ENCODE measurements around the gene ETV6.
"Not testable (repeated sequence)": the region's sequence is repeated elsewhere in the genome, so short reads cannot be mapped to it uniquely, and the experiment has no call there.

The ETV6 gene

GRCh38 chr12:11897923-11898322 is 248.4 kb downstream of the ETV6 start:
- no peak for DNase-seq

GRCh38 chr12:11901701-11902524 is 252.4 kb downstream of the ETV6 start:
- no peak for DNase-seq

- no peak for DNase-seq
Measured at GRCh38 chr12:11902525-11902875, 253.0 kb downstream of the ETV6 start.

GRCh38 chr12:11904124-11904523 is 254.7 kb downstream of the ETV6 start:
- no peak for DNase-seq

GRCh38 chr12:11905534-11905933 is 256.1 kb downstream of the ETV6 start:
- no peak for DNase-seq

GRCh38 chr12:11906286-11906935 is 256.9 kb downstream of the ETV6 start:
- DNase-seq = no peak

GRCh38 chr12:11907625-11908024 is 258.2 kb downstream of the ETV6 start:
- DNase-seq = no peak

- DNase-seq = not testable (repeated sequence)
Measured at GRCh38 chr12:11909406-11909805, 259.9 kb downstream of the ETV6 start.

GRCh38 chr12:11916113-11916512 is 266.6 kb downstream of the ETV6 start:
- no peak for DNase-seq

GRCh38 chr12:11916771-11917170 is 267.3 kb downstream of the ETV6 start:
- DNase-seq = no peak

GRCh38 chr12:11917501-11917900 is 268.0 kb downstream of the ETV6 start:
- DNase-seq = no peak

GRCh38 chr12:11920231-11920630 is 270.8 kb downstream of the ETV6 start:
- no peak for DNase-seq

- no peak for DNase-seq
Measured at GRCh38 chr12:11922361-11922760, 272.9 kb downstream of the ETV6 start.

GRCh38 chr12:11923067-11923466 is 273.6 kb downstream of the ETV6 start:
- no peak for DNase-seq

GRCh38 chr12:11927286-11927935 is 277.9 kb downstream of the ETV6 start:
- DNase-seq = no peak

- DNase-seq = no peak
Measured at GRCh38 chr12:11929714-11930113, 280.2 kb downstream of the ETV6 start.

- DNase-seq = no peak
Measured at GRCh38 chr12:11939223-11939622, 289.7 kb downstream of the ETV6 start.

GRCh38 chr12:11941606-11942337 is 292.3 kb downstream of the ETV6 start:
- DNase-seq = no peak

- DNase-seq = no peak
Measured at GRCh38 chr12:11943919-11944700, 294.6 kb downstream of the ETV6 start.

Measured in CD4-positive, alpha-beta T cell treated with Interferon gamma for 1 hour (primary cell).